K562 (cell line): Measurements from ENCODE around the gene ZBP1. TPM values are rescaled to one million over a fixed set of nuclear protein-coding genes. Genes with fewer than 3 reads are reported as not detected.

Experiments
- ELK3 ChIP-seq: fragments of 450-650 bp; formaldehyde crosslinking; IDR thresholded peaks from 2 replicates; pipeline ENCODE4 v1.4.0; 2020; ENCODE audit warnings: mild to moderate bottlenecking
- GATA2 ChIP-seq: sonication (generic); formaldehyde crosslinking; IDR thresholded peaks from 2 replicates; pipeline ENCODE4 v1.4.0; 2020; ENCODE audit warnings: mild to moderate bottlenecking, missing genetic modification reagents
- HMGN3 ChIP-seq: IDR thresholded peaks from 2 replicates; pipeline ENCODE4 v1.6.1; 2011; ENCODE audit warnings: borderline replicate concordance, low read depth, mild to moderate bottlenecking, mixed read lengths, low read length; ENCODE audit not compliant: insufficient read length; ENCODE audit errors: extremely low read depth
- ILK ChIP-seq: fragments of 450-650 bp; IDR thresholded peaks from 2 replicates; pipeline ENCODE4 v1.6.1; 2016; ENCODE audit warnings: missing genetic modification characterization, low read depth, mild to moderate bottlenecking, missing compliant biosample characterization, moderate library complexity, borderline replicate concordance
- KLF16 ChIP-seq: IDR thresholded peaks from 2 replicates; pipeline ENCODE4 v1.6.1; 2016; ENCODE audit warnings: antibody characterized with exemption
- MTA1 ChIP-seq: fragments of 450-650 bp; IDR thresholded peaks from 2 replicates; pipeline ENCODE4 v1.6.1; 2017; ENCODE audit warnings: borderline replicate concordance
- NR2C1 ChIP-seq, 2 experiments: fragments of 450-650 bp; IDR thresholded peaks; 2 replicates each; pipeline ENCODE4 v1.6.1; 2017; ENCODE audit warnings: mild to moderate bottlenecking in 2 of 2, antibody characterized with exemption in 1 of 2, inconsistent platforms in 1 of 2, missing compliant biosample characterization in 1 of 2, missing genetic modification characterization in 1 of 2
- POLR3A ChIP-seq: IDR thresholded peaks from 2 replicates; pipeline ENCODE4 v1.6.1; 2011; ENCODE audit warnings: borderline replicate concordance, mild to moderate bottlenecking, moderate library complexity; ENCODE audit not compliant: insufficient read length, insufficient read depth; ENCODE audit errors: extremely low read depth
- PRMT5 ChIP-seq: sonication (generic); formaldehyde crosslinking; IDR thresholded peaks from 2 replicates; pipeline ENCODE4 v1.5.0; 2020; ENCODE audit warnings: missing genetic modification reagents
- PTBP1 ChIP-seq: fragments of 200-400 bp; formaldehyde crosslinking; IDR thresholded peaks from 2 replicates; pipeline ENCODE4 v1.6.1; 2017; ENCODE audit warnings: low read depth, low read length
- RBBP5 ChIP-seq: fragments of 200-600 bp; sonication (generic); IDR thresholded peaks from 2 replicates; pipeline ENCODE4 v1.6.1; 2012; ENCODE audit warnings: borderline replicate concordance, mild to moderate bottlenecking, low read length, control low read depth, inconsistent platforms; ENCODE audit not compliant: insufficient read depth, poor library complexity, severe bottlenecking
- SFPQ ChIP-seq: fragments of 200-400 bp; formaldehyde crosslinking; IDR thresholded peaks from 2 replicates; pipeline ENCODE4 v1.6.1; 2017; ENCODE audit warnings: mild to moderate bottlenecking, low read depth, low read length, moderate library complexity
- SMAD2 ChIP-seq: fragments of 150-350 bp; IDR thresholded peaks from 2 replicates; pipeline ENCODE4 v1.6.1; 2014; ENCODE audit warnings: low read depth, mild to moderate bottlenecking, low read length
- ZBTB33 ChIP-seq: sonication (generic); formaldehyde crosslinking; IDR thresholded peaks from 2 replicates; pipeline ENCODE4 v1.8.1; 2023; ENCODE audit warnings: mild to moderate bottlenecking, missing genetic modification reagents
- ZBTB8A ChIP-seq: fragments of 450-650 bp; IDR thresholded peaks from 2 replicates; pipeline ENCODE4 v1.6.1; 2018; ENCODE audit warnings: mild to moderate bottlenecking, moderate library complexity; ENCODE audit not compliant: partially characterized antibody
- ZHX1 ChIP-seq: fragments of 150-350 bp; conservative IDR thresholded peaks from 2 replicates; pipeline ENCODE4 v1.6.1; 2014; ENCODE audit warnings: low read length
- ZNF324 ChIP-seq: fragments of 250-450 bp; sonication (Bioruptor Pico); IDR thresholded peaks from 2 replicates; pipeline ENCODE4 v1.4.0; 2020; ENCODE audit warnings: mild to moderate bottlenecking
- ZNF507 ChIP-seq: conservative IDR thresholded peaks from 2 replicates; pipeline ENCODE4 v1.6.1; 2017; ENCODE audit warnings: missing genetic modification characterization, missing compliant biosample characterization
- ZNF79 ChIP-seq: fragments of 250-450 bp; sonication (Bioruptor Pico); IDR thresholded peaks from 2 replicates; pipeline ENCODE4 v1.4.0; 2020; ENCODE audit warnings: low read depth, mild to moderate bottlenecking, moderate library complexity
- polyA plus RNA-seq, 8 experiments: library from polyadenylated mRNA; depleted of rRNA in 4 of 8; stranded (reverse) in 5 of 8; unstranded in 3 of 8; fragments of >200 nt; fragmentation: Nextera tagmentation in 2 of 8; fragmentation: Illumina TruSeq in 1 of 8; extraction: Ambion mirVana in 2 of 8; extraction: Trizol in 1 of 8; gene quantifications; 2 replicates each; pipeline versions ENCODE4 v1.2.1 to v1.2.3, GENCODE V29; 2011 to 2014; ENCODE audit warnings: inconsistent platforms in 1 of 8, missing spikeins in 1 of 8
- total RNA-seq, 7 experiments: library from RNA; depleted of rRNA in 6 of 7; stranded (reverse); fragments of >200 nt in 6 of 7; fragmentation: Illumina TruSeq in 2 of 7; extraction: Trizol in 2 of 7; gene quantifications; 2 replicates each; pipeline versions ENCODE4 v1.2.1 to v1.2.3, GENCODE V29; 2011 to 2021; ENCODE audit warnings: low replicate concordance in 1 of 7

Gene ZBP1
- total and polyA plus RNA-seq, 9 of the 15 experiments (the other 6 are each of a cell fraction or from before 2014, with no cell fraction given), result not detected

- TF ChIP-seq ZBTB33, result no peak
- TF ChIP-seq PTBP1, result peak; percentile 86; the same call in 1 of the 2 replicates
- TF ChIP-seq ZNF507 (tag), result no peak
- no peak for TF ChIP-seq POLR3A
- TF ChIP-seq ZNF324 (CRISPR knock-in tag), result no peak
- no peak for TF ChIP-seq SFPQ
- TF ChIP-seq ZBTB8A, result no peak
- TF ChIP-seq GATA2, result peak; percentile 55; the same call in 1 of the 2 replicates
- no peak for TF ChIP-seq NR2C1 (IDR thresholded peaks at IDR 0.05)
- TF ChIP-seq NR2C1 (tag; IDR thresholded peaks at IDR 0.05), result no peak
- no peak for TF ChIP-seq RBBP5
- TF ChIP-seq ZNF79 (CRISPR knock-in tag), result no peak
- no peak for TF ChIP-seq SMAD2
- TF ChIP-seq ILK (tag), result no peak
- no peak for TF ChIP-seq HMGN3
- TF ChIP-seq ELK3, result no peak
- TF ChIP-seq KLF16, result no peak
- no peak for TF ChIP-seq MTA1
- TF ChIP-seq ZHX1, result no peak
- no peak for TF ChIP-seq PRMT5 (CRISPR knock-in tag)
Observed at GRCh38 chr20:57577679-57578475, 42.3 kb downstream of the ZBP1 start (continued).
